HG03280 (cell line): ENCODE data around the gene PMS2.
"Not testable (repeated sequence)": the region's sequence is repeated elsewhere in the genome, so short reads cannot be mapped to it uniquely, and the experiment has no call there.

ENCODE experiments used
- ATAC-seq: cut with Tn5 transposase; IDR thresholded peaks from one replicate; pipeline ENCODE4 v1.9.1; 2021; ENCODE audit warnings: mild to moderate bottlenecking, moderate library complexity; ENCODE audit not compliant: unreplicated experiment

PMS2 gene

DNA sequence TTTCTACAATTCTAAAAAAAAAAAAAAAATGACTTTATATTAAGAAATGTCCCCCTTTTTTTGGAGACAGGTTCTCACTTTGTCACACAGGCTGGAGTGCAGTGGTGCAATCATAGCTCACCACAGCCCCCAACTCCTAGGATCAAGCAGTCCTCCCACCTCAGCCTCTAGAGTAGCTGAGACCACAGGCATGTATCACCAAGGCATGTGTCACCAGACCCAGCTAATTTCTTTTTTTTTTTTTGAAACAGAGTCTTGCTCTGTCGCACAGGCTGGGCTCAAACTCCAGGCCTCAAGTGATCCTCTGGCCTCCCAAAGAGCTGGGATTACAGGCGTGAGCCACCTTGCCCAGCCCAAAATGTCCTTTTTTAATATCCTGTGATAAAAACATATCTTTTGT lies 84.7 kb downstream of the PMS2 start:
- ATAC-seq: not testable (repeated sequence)
